Measurements from ENCODE around the gene ARHGAP15. TPM values are rescaled to one million over a fixed set of nuclear protein-coding genes. Genes with fewer than 3 reads are reported as not detected.

ARHGAP15 gene
- total RNA-seq, 1 experiment from 2014 or later, result 0.26 TPM

DNA sequence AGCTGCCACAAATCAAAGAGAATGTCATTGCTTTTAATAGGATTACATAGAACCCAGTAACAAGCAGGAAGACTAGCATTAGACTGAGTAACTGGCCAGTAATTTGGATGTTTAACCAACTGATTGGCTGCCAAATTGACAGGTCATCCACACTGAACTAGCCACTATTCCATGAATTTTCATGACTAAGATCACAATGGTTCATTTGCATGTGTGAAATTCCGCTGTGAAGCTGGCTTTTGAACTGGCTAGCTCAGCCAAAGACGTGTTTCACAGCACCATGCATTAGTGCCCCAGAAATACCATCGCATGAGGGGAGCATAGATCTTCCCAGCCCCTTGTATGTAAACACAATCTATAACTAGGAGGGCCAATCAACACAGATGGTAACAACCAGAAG is 649.8 kb downstream of the ARHGAP15 start:
- no peak overlapping the region for H3K4me3 ChIP-seq
- H3K27ac ChIP-seq, result no peak overlapping the region
- no peaks in the 10 kb centered on the region for H3K9me3 ChIP-seq (replicated peaks)
- H3K27me3 ChIP-seq, result no peaks in the 10 kb centered on the region
- H3K36me3 ChIP-seq, result no peaks in the 10 kb centered on the region
- no peak for DNase-seq
- no peaks in the 10 kb centered on the region for H3K4me1 ChIP-seq

DNA sequence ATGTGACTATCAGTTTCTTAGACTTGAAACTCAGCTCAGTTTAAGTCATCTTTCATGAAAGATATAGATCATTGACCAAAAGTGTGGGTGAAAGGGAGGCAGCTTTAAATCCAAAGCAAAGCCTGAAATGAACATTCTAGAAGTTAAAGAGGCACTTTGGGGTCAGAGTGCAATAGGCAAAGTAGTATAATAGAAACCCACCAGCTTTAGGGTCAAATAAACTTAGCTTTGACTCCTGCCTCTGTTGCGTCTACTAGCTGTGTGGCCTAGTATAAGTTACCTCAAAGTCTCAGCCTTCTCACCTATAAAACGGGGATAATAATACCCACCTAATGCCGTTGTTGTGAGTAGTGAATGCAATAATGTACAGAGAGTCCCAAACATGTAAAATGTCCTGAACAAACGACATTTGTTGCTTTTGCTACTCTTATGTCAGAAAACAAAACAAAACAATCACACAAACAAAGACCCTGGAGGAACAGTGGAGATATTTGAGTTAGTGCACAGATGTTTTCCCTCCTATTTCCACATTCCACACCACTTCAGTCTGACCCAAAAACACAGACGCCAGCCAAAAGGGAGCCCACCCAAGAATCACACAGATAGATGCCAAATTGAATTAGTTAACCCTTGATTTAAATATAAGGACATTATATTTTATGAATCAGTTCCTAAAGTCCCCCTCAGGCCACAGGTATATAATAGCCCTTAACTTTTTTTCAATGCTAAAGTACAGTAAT is 657.0 kb downstream of the ARHGAP15 start:
- Histone ChIP-seq H3K36me3 (no peaks in the 10 kb centered on the region), H3K4me1 (peaks cover 4% of the 10 kb centered on the region; the same call in 1 of the 2 replicates), H3K27ac (no peak overlapping the region), H3K4me3 (no peak overlapping the region), H3K27me3 (no peaks in the 10 kb centered on the region), H3K9me3 (replicated peaks) (no peaks in the 10 kb centered on the region; the same call in none of the 2 replicates)
- peak in 1 of 2 experiments; percentile 14 for DNase-seq

DNA sequence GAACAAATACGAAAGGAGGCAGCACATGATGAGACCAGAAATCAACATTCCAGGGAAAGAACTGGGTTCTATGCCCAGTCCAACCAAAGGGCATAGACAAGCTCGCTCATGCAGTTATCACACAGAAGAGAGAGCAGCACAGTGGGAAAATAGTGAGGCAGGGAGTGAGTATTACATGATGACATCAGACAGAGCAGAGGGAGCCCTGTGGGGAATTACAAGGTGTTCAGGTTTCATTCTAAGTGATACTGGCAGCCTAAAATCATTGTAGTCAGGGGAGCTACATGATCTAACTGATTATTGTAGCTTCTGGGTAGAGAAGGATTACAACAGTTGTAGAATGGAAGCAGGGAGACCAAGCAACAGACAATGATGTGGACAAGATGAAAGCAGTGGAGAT is 658.5 kb downstream of the ARHGAP15 start:
- H3K4me1 ChIP-seq, result peaks cover 4% of the 10 kb centered on the region; the same call in 1 of the 2 replicates
- no peaks in the 10 kb centered on the region; the same call in none of the 2 replicates for H3K9me3 ChIP-seq (replicated peaks)
- H3K4me3 ChIP-seq, result no peak overlapping the region
- H3K27ac ChIP-seq, result no peak overlapping the region
- H3K36me3 ChIP-seq, result no peaks in the 10 kb centered on the region
- no peaks in the 10 kb centered on the region for H3K27me3 ChIP-seq
- DNase-seq, result peak in 1 of 2 experiments; percentile 14

DNA sequence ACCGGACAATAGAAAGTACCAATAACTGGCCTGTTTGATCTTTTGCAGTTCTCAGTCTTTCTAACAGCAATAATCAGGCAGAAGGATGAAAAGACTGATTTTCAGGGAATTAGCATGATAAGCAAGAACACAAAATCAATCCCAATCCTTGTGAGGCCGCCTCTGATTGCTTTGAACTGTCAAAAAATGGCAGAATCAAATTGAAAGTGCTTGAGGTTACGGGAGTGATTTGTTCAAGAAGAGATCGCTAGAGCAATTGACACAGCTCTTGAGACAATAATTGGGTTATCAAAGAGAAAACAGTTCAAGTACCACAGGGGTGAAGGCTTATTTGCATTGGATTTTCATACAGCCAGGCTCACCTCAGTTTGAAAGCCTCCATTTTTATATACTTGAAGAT is 663.4 kb downstream of the ARHGAP15 start:
- H3K4me3 ChIP-seq, result no peak overlapping the region
- no peaks in the 10 kb centered on the region for H3K27me3 ChIP-seq
- no peaks in the 10 kb centered on the region; the same call in 1 of the 2 replicates for H3K9me3 ChIP-seq (replicated peaks)
- no peak for DNase-seq
- no peaks in the 10 kb centered on the region for H3K36me3 ChIP-seq
- H3K4me1 ChIP-seq, result no peaks in the 10 kb centered on the region
- H3K27ac ChIP-seq, result no peak overlapping the region

DNA sequence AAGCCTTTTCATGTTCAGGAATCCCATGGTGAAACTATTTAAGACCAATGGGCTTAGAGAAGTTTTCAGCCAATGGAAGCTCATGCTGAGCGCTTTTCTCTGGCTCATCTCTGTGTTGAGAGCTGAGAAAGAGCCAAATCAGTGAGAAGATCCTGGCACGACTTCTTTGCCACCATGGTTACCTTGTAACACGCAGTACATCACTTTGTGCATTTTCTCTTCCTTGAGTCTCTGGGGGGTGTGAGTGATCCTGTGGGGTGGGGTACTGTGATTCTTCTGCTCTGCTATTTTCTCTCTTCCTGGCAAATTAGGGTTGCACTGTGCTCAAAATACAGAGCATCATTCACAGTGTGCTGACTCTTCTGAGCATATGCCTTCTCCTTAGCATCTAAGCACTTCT is 664.2 kb downstream of the ARHGAP15 start:
- H3K4me3 ChIP-seq, result no peak overlapping the region
- H3K4me1 ChIP-seq, result no peaks in the 10 kb centered on the region
- H3K36me3 ChIP-seq, result no peaks in the 10 kb centered on the region
- no peaks in the 10 kb centered on the region for H3K27me3 ChIP-seq
- H3K9me3 ChIP-seq (replicated peaks), result no peaks in the 10 kb centered on the region; the same call in 1 of the 2 replicates
- no peak overlapping the region for H3K27ac ChIP-seq
- no peak for DNase-seq

GRCh38 chr2:143796051-143796450 is 666.8 kb downstream of the ARHGAP15 start:
- no peaks in the 10 kb centered on the region for H3K4me1 ChIP-seq
- no peaks in the 10 kb centered on the region for H3K36me3 ChIP-seq
- H3K27me3 ChIP-seq, result no peaks in the 10 kb centered on the region
- H3K27ac ChIP-seq, result no peak overlapping the region
- H3K4me3 ChIP-seq, result no peak overlapping the region
- DNase-seq, result no peak
- no peaks in the 10 kb centered on the region; the same call in 1 of the 2 replicates for H3K9me3 ChIP-seq (replicated peaks)

DNA sequence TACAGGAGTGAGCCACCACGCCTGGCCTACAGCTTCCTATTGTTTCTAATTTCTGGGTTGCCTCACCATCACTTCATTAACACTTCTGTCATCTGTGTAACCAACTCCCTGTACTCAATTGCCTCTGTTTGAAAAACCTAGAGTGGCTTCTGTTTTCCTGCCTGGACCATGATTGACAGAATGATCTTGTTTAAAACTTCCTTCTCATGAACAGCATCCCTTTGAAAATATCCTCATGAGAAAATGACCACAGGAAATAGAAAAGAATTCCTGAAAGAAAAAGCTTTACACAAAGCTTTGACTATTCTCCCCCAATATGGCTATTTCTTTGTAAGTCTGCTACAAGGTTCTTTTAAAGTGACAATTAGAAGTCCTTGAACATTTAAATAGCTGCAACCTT is 672.3 kb downstream of the ARHGAP15 start:
- Histone ChIP-seq H3K27me3 (no peaks in the 10 kb centered on the region), H3K4me1 (no peaks in the 10 kb centered on the region), H3K27ac (no peak overlapping the region), H3K9me3 (replicated peaks) (no peaks in the 10 kb centered on the region), H3K4me3 (no peak overlapping the region), H3K36me3 (no peaks in the 10 kb centered on the region)
- DNase-seq, result no peak

- no peak overlapping the region for H3K4me3 ChIP-seq
- no peaks in the 10 kb centered on the region for H3K27me3 ChIP-seq
- no peaks in the 10 kb centered on the region for H3K36me3 ChIP-seq
- no peak overlapping the region for H3K27ac ChIP-seq
- H3K4me1 ChIP-seq, result no peaks in the 10 kb centered on the region
- DNase-seq, result no peak
- no peaks in the 10 kb centered on the region for H3K9me3 ChIP-seq (replicated peaks)
Observed at GRCh38 chr2:143802242-143802641, 673.0 kb downstream of the ARHGAP15 start.

DNA sequence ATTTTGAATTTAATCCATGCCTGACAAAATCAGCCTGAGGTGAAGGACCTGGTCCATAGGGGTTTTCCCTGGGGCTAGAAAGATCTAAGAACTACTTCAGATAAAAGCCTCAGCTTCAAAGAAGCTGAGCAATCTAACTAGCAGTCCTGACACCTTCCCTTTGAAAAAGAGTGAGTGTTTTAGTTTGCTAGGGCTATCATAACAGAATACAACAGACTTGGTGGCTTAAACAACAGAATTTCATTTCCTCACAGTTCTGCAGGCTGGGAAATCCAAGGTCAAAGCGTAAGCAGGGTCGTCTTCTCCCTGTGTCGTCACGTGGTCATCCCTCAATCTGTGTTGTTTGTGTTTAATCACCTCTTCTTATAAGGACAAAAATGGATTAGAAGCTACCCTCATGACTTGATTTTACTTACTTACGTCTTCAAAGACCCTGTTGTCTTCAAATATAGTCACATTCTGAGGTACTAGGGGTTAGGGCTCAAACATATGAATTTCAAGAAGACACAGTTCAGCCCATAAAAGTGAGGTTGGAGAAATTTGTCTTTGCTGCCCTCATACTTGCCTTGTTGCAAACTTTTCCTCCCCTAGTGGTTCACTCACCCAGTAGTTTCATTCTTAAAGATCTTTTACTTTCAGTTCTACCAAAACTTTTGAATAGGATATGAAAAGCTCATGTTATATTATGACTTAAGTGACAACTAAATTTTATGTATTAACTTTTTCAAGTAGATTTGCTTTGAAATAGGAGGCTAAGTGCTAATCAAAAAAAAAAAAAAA is 673.8 kb downstream of the ARHGAP15 start:
- Histone ChIP-seq H3K9me3 (replicated peaks) (no peaks in the 10 kb centered on the region), H3K4me3 (no peak overlapping the region), H3K27me3 (no peaks in the 10 kb centered on the region), H3K27ac (no peak overlapping the region), H3K36me3 (no peaks in the 10 kb centered on the region), H3K4me1 (no peaks in the 10 kb centered on the region)
- no peak for DNase-seq

DNA sequence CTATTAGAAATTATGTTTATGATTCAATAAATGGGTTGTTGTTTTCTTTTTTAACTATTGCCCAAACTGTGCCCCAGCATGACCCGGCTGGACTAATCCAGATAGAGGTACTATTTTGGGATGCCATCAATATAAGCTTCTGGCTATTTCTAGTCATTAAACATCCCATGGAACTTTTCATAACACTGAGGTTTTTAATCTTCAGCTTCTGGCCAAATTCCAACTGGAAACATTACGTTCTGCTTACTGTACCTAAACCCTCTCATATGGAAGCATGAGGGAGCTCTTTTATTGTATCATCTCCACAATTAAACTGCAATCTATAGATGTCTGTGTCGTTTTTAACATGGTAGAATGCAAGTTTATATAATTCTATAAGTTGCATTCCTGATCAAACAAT is 674.7 kb downstream of the ARHGAP15 start:
- Histone ChIP-seq H3K4me1 (no peaks in the 10 kb centered on the region), H3K36me3 (no peaks in the 10 kb centered on the region), H3K27me3 (no peaks in the 10 kb centered on the region), H3K27ac (no peak overlapping the region), H3K9me3 (replicated peaks) (no peaks in the 10 kb centered on the region), H3K4me3 (no peak overlapping the region)
- DNase-seq, result no peak

- no peaks in the 10 kb centered on the region for H3K27me3 ChIP-seq
- no peaks in the 10 kb centered on the region for H3K4me1 ChIP-seq
- H3K36me3 ChIP-seq, result no peaks in the 10 kb centered on the region
- no peaks in the 10 kb centered on the region for H3K9me3 ChIP-seq (replicated peaks)
- no peak overlapping the region for H3K27ac ChIP-seq
- no peak overlapping the region for H3K4me3 ChIP-seq
- DNase-seq, result no peak
Observed at GRCh38 chr2:143805666-143806065, 676.4 kb downstream of the ARHGAP15 start.

DNA sequence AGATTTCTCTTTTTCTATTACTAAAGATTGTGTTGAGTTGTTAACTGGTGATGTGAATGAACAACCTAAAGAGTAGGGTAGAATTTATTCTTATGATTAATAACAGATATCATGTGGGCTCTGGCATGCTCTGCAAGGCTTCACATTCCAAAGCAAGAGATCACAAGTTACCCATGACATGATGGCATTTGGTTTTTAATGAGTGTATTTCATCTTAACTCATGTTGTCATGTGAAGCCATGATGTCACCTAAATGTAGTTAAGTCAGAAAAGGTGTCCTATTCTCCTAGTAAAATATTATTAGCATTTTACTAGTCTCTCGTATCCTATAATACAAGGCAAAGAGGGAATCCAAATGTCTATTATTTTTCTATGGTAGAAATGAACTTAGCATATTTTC is 678.0 kb downstream of the ARHGAP15 start:
- Histone ChIP-seq H3K9me3 (replicated peaks) (no peaks in the 10 kb centered on the region), H3K27me3 (no peaks in the 10 kb centered on the region), H3K4me3 (no peak overlapping the region), H3K4me1 (no peaks in the 10 kb centered on the region), H3K27ac (no peak overlapping the region), H3K36me3 (no peaks in the 10 kb centered on the region)
- no peak for DNase-seq

- no peaks in the 10 kb centered on the region for H3K9me3 ChIP-seq (replicated peaks)
- no peak overlapping the region for H3K27ac ChIP-seq
- no peak for DNase-seq
- H3K4me3 ChIP-seq, result no peak overlapping the region
- H3K27me3 ChIP-seq, result no peaks in the 10 kb centered on the region
- H3K36me3 ChIP-seq, result no peaks in the 10 kb centered on the region
- no peaks in the 10 kb centered on the region for H3K4me1 ChIP-seq
Observed at GRCh38 chr2:143807671-143808070, 678.5 kb downstream of the ARHGAP15 start.

GRCh38 chr2:143808166-143808565 is 678.9 kb downstream of the ARHGAP15 start:
- DNase-seq, result no peak
- Histone ChIP-seq H3K36me3 (no peaks in the 10 kb centered on the region), H3K9me3 (replicated peaks) (no peaks in the 10 kb centered on the region), H3K27ac (no peak overlapping the region), H3K4me3 (no peak overlapping the region), H3K4me1 (no peaks in the 10 kb centered on the region), H3K27me3 (no peaks in the 10 kb centered on the region)

GRCh38 chr2:143815082-143815481 is 685.9 kb downstream of the ARHGAP15 start:
- no peak for DNase-seq
- H3K9me3 ChIP-seq (replicated peaks), result no peaks in the 10 kb centered on the region
- no peaks in the 10 kb centered on the region for H3K27me3 ChIP-seq
- no peak overlapping the region for H3K4me3 ChIP-seq
- no peaks in the 10 kb centered on the region for H3K4me1 ChIP-seq
- no peaks in the 10 kb centered on the region for H3K36me3 ChIP-seq
- no peak overlapping the region for H3K27ac ChIP-seq
